Aorta (tissue), 5 donors: ENCODE results near the gene EIF3L. TPM values are rescaled to one million over a fixed set of nuclear protein-coding genes. Genes with fewer than 3 reads are reported as not detected.
A peak's percentile ranks its signal among the peaks of the same experiment; 100 is the strongest.

Source experiments
- ATAC-seq: fragments of 200-7000 bp; cut with Tn5 transposase; one replicate; pipeline ENCODE4 v1.9.1; 2022; ENCODE audit warnings: moderate library complexity; ENCODE audit not compliant: low FRiP score
- DNase-seq, 2 donors: peaks; one replicate each; pipeline ENCODE4 v3.0.0-alpha.2; 2020
- H3K27ac ChIP-seq, 2 donors: one replicate each; pipeline ENCODE4 v1.5.1; 2013; ENCODE audit warnings: low read length in 2 of 2, mild to moderate bottlenecking in 2 of 2, moderate library complexity in 2 of 2, control low read depth in 1 of 2, inconsistent platforms in 1 of 2, low read depth in 1 of 2
- H3K27me3 ChIP-seq, 2 donors: one replicate each; pipeline ENCODE4 v1.6.1; 2013; ENCODE audit warnings: control low read depth in 1 of 2, low read length in 1 of 2, mild to moderate bottlenecking in 1 of 2, moderate library complexity in 1 of 2; ENCODE audit not compliant: insufficient read depth in 2 of 2, control insufficient read depth in 1 of 2
- H3K36me3 ChIP-seq, 2 donors: one replicate each; pipeline ENCODE4 v1.6.1; 2013; ENCODE audit warnings: control low read depth in 1 of 2, low read length in 1 of 2, mild to moderate bottlenecking in 1 of 2; ENCODE audit not compliant: insufficient read depth in 2 of 2, control insufficient read depth in 1 of 2
- H3K4me1 ChIP-seq, 2 donors: one replicate each; pipeline ENCODE4 v1.6.1; 2013; ENCODE audit warnings: low read length in 2 of 2, control low read depth in 1 of 2, mild to moderate bottlenecking in 1 of 2, moderate library complexity in 1 of 2; ENCODE audit not compliant: insufficient read depth in 2 of 2, control insufficient read depth in 1 of 2
- H3K4me3 ChIP-seq, 2 donors: one replicate each; pipeline ENCODE4 v1.5.1; 2013; ENCODE audit warnings: low read length in 2 of 2, control low read depth in 1 of 2, mild to moderate bottlenecking in 1 of 2
- H3K9me3 ChIP-seq: one replicate; pipeline ENCODE4 v1.6.1; 2013; ENCODE audit warnings: mild to moderate bottlenecking, low read length; ENCODE audit not compliant: control insufficient read depth
- WGBS, 2 donors: extraction: QIAGEN DNeasy Blood & Tissue Kit; methylation state at CpG; one replicate each; pipeline ENCODE4 v1.1.7; 2013; 5-methylcytosine and 5-hydroxymethylcytosine counted together
- intact Hi-C, 2 donors: fragments of 100-400 bp; cut with DNase I; formaldehyde crosslinking; loops; one replicate each; pipeline versions ENCODE4 v1.14.2 to v1.15.0; 2022
- polyA plus RNA-seq, 2 donors: library from polyadenylated mRNA; stranded (reverse); fragments of 200-250 nt; gene quantifications; one replicate each; pipeline ENCODE4 v1.2.3, GENCODE V29; 2013
- total RNA-seq, 2 donors: library from RNA; stranded (reverse); fragmentation: NEBNext Ultra II Directional; extraction: Animal tissue kit (Norgen Biotek cat#: 25700); gene quantifications; one replicate each; pipeline ENCODE4 v1.2.1, GENCODE V29; 2021
- donor health status: healthy with polysubstance abuse.
- donor health status: Bipolar disorder and iron deficiency.
- donor health status: DM: no; HTN: no; CAD: no.
- donor health status: DM: no; HTN: no; CAD: no.
- donor health status: DM: yes; HTN: yes; CAD: no.

EIF3L gene
- total and polyA plus RNA-seq, 4 donors: 276 to 366 (median 331) TPM

- Histone ChIP-seq H3K27ac (no peak overlapping the region), H3K4me1 (peaks cover 0 to 3% of the 10 kb centered on the region in 2 donors), H3K27me3 (no peaks in the 10 kb centered on the region), H3K9me3 (no peaks in the 10 kb centered on the region), H3K36me3 (no peaks in the 10 kb centered on the region), H3K4me3 (no peak overlapping the region)
- intact Hi-C loops: no loop called here
- DNase-seq (no peak), ATAC-seq (no peak)
- 90% methylated on average over 10 of the region's 10 CpGs for WGBS, 2 donors
Observed at GRCh38 chr22:37842015-37842793, 7.0 kb upstream of the EIF3L start.

- peaks cover 0 to 3% of the 10 kb centered on the region in 2 donors for H3K4me1 ChIP-seq
Observed at GRCh38 chr22:37843741-37844089, 5.5 kb upstream of the EIF3L start.

GRCh38 chr22:37844904-37845329 lies 4.3 kb upstream of the EIF3L start:
- no peak for ATAC-seq
- WGBS, 2 donors: 88% methylated on average over 6 of the region's 6 CpGs

More at GRCh38 chr22:37843741-37844089, 5.5 kb upstream of the EIF3L start:
- Histone ChIP-seq H3K27ac (peak overlapping the region; percentile 23 to 38), H3K4me3 (peak overlapping the region; percentile 83 to 94), H3K36me3 (no peaks in the 10 kb centered on the region), H3K27me3 (no peaks in the 10 kb centered on the region), H3K9me3 (no peaks in the 10 kb centered on the region)
- 0 to 1% methylated on average over 30 to 46 of the region's 46 CpGs for WGBS, 2 donors
- ATAC-seq: peak; percentile 51
- intact Hi-C loops: no loop called here
- DNase-seq: peak; percentile 65 to 86

GRCh38 chr22:37846433-37846832 lies 2.8 kb upstream of the EIF3L start:
- ATAC-seq (no peak), DNase-seq (no peak)
- H3K9me3 ChIP-seq: no peaks in the 10 kb centered on the region
- intact Hi-C loops: no loop called here
- WGBS, 2 donors: 92 to 94% methylated on average over 2 of the region's 2 CpGs
- no peak overlapping the region for H3K4me3 ChIP-seq
- no peaks in the 10 kb centered on the region for H3K36me3 ChIP-seq
- H3K4me1 ChIP-seq: peaks cover 0 to 3% of the 10 kb centered on the region in 2 donors
- no peak overlapping the region for H3K27ac ChIP-seq
- H3K27me3 ChIP-seq: no peaks in the 10 kb centered on the region

More at GRCh38 chr22:37844904-37845329, 4.3 kb upstream of the EIF3L start:
- intact Hi-C loops: no loop called here
- H3K4me3 ChIP-seq: no peak overlapping the region
- no peak overlapping the region for H3K27ac ChIP-seq
- peaks cover 0 to 3% of the 10 kb centered on the region in 2 donors for H3K4me1 ChIP-seq
- DNase-seq: no peak
- no peaks in the 10 kb centered on the region for H3K36me3 ChIP-seq
- no peaks in the 10 kb centered on the region for H3K27me3 ChIP-seq
- H3K9me3 ChIP-seq: no peaks in the 10 kb centered on the region

- intact Hi-C loops: no loop called here
- Histone ChIP-seq H3K9me3 (no peaks in the 10 kb centered on the region), H3K4me3 (peak overlapping the region; percentile 60 to 68), H3K27me3 (no peaks in the 10 kb centered on the region), H3K4me1 (no peaks in the 10 kb centered on the region), H3K36me3 (peaks cover 0 to 8% of the 10 kb centered on the region in 2 donors), H3K27ac (peak overlapping the region in 1 of 2 donors; percentile 75)
- DNase-seq (no peak), ATAC-seq (no peak)
- WGBS, 2 donors: 27 to 32% methylated on average over 27 of the region's 27 CpGs
Observed at GRCh38 chr22:37848587-37849088, 581 bp upstream of the EIF3L start.

GRCh38 chr22:37850801-37851200 lies 1.6 kb downstream of the EIF3L start:
- ATAC-seq (no peak), DNase-seq (no peak)
- no peak overlapping the region for H3K4me3 ChIP-seq
- intact Hi-C loops: no loop called here
- no peaks in the 10 kb centered on the region for H3K9me3 ChIP-seq
- 81 to 84% methylated on average over 4 of the region's 4 CpGs for WGBS, 2 donors
- H3K27ac ChIP-seq: no peak overlapping the region
- peaks cover 0 to 3% of the 10 kb centered on the region in 2 donors for H3K4me1 ChIP-seq
- H3K36me3 ChIP-seq: peaks cover 0 to 10% of the 10 kb centered on the region in 2 donors
- H3K27me3 ChIP-seq: no peaks in the 10 kb centered on the region

- intact Hi-C loops: no loop called here
- ATAC-seq (no peak), DNase-seq (no peak)
- H3K4me3 ChIP-seq: no peak overlapping the region
- no peaks in the 10 kb centered on the region for H3K27me3 ChIP-seq
- no peak overlapping the region for H3K27ac ChIP-seq
- 78 to 84% methylated on average over 5 of the region's 5 CpGs for WGBS, 2 donors
- H3K9me3 ChIP-seq: no peaks in the 10 kb centered on the region
- peaks cover 0 to 10% of the 10 kb centered on the region in 2 donors for H3K36me3 ChIP-seq
- H3K4me1 ChIP-seq: peaks cover 0 to 3% of the 10 kb centered on the region in 2 donors
Observed at GRCh38 chr22:37852418-37852817, 3.2 kb downstream of the EIF3L start.

GRCh38 chr22:37854946-37855345 lies 5.7 kb downstream of the EIF3L start:
- ATAC-seq: no peak
- peaks cover 0 to 3% of the 10 kb centered on the region in 2 donors for H3K4me1 ChIP-seq
- no peak overlapping the region for H3K27ac ChIP-seq

GRCh38 chr22:37855462-37855861 lies 6.2 kb downstream of the EIF3L start:
- no peak for DNase-seq
- Histone ChIP-seq H3K27ac (no peak overlapping the region), H3K4me1 (peaks cover 0 to 3% of the 10 kb centered on the region in 2 donors), H3K4me3 (no peak overlapping the region), H3K9me3 (no peaks in the 10 kb centered on the region), H3K27me3 (no peaks in the 10 kb centered on the region), H3K36me3 (peaks cover 2 to 10% of the 10 kb centered on the region in 2 donors)
- intact Hi-C loops: no loop called here
- ATAC-seq: no peak
- 93% methylated on average over 2 of the region's 2 CpGs for WGBS, 2 donors

More at GRCh38 chr22:37854946-37855345, 5.7 kb downstream of the EIF3L start:
- intact Hi-C loops: no loop called here
- H3K27me3 ChIP-seq: no peaks in the 10 kb centered on the region
- no peak overlapping the region for H3K4me3 ChIP-seq
- WGBS, 2 donors: 10 to 11% methylated on average over 2 of the region's 2 CpGs
- H3K9me3 ChIP-seq: no peaks in the 10 kb centered on the region
- peaks cover 2 to 10% of the 10 kb centered on the region in 2 donors for H3K36me3 ChIP-seq
- no peak for DNase-seq
